HG03342 (cell line): ENCODE measurements around the gene HOXA11.

Experiments
- ATAC-seq: cut with Tn5 transposase; IDR thresholded peaks from one replicate; pipeline ENCODE4 v1.9.1; 2021; ENCODE audit warnings: mild to moderate bottlenecking, moderate library complexity; ENCODE audit not compliant: unreplicated experiment

HOXA11 gene

DNA sequence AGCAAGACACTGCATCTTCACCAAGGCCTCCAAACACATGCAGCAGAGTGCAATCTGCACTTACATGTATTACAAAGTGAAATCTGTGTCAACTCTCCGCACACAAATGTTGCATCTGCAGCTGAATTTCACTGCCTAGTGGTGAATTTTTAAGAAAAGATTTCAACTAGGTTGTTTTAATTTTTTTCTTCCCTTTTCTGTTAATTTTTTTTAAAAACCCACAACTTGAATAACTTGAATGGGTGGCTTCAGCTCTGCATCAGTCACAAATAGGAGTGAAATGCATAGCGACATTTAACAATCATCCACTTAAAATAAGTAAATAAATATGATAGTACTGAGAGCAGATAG is 8.9 kb upstream of the HOXA11 start:
- no peak for ATAC-seq

DNA sequence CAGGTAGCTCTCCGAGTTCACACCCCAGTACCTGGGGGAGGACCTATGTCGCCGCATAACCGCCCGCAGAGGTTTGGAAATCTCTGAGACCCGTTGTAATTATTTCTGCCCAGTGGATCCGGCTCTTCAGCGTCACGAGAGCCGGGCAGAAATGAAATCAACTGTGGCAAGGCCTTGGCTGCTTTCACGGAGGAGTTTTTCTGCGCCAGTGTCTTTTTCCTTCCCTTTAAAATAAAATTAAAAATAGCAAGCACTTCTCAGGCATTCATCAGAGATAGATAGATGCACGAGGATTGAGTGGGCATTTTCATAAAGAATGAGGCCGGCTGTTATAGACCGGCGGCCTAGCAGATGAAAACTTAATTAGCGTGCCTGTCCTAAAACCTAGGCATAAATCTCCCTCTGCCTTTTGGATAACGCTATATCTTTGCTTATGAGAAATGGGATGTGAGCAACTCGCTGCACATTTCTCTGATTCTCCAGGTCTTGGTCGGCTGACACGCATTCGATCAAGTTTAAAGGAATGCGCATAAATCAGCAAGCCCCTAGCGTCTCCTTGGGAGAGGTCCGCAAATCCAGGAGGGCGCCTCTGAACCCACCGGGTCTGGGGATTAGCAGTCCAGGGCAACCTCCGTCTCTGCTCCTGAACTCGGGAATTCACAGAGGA is 8.4 kb upstream of the HOXA11 start:
- no peak for ATAC-seq

DNA sequence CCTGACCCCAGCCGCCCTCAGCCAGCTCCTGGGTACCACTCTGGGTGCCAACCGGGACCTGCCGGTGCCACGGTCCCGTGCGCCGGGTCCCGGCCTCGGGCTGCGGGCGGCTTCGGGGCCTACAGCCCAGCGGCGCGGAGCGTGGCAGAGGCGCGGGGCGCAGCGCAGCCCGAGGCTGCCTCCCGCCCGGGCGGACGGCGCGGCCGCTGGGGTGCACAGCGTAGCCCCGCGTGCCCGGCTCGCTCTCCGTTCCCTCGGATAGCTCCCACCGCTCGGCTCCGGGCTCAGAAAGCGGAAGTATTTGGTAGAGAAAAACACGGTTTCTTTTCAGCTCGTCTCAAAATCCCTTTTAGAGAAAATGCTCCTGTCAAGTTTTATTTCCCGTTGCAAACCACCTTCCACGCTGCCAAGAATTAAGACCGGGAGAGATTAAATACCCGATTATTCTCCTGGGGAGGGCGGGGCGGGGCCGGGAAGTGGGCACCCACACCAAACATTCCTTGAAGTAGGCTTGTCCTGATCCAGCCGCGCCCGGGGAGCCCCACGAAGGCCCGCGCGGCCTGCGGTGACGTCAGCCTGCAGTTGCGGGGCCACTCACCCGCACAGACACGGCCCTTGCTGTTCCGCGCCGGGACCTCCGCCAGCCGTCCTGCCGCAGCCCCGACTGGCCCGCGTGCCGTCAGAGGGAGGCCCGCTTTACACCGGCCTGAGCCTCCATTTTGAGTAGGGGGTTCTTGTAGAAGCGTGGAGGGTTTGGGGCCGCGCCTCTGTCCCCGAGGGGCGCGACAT is 7.7 kb upstream of the HOXA11 start:
- ATAC-seq = no peak

DNA sequence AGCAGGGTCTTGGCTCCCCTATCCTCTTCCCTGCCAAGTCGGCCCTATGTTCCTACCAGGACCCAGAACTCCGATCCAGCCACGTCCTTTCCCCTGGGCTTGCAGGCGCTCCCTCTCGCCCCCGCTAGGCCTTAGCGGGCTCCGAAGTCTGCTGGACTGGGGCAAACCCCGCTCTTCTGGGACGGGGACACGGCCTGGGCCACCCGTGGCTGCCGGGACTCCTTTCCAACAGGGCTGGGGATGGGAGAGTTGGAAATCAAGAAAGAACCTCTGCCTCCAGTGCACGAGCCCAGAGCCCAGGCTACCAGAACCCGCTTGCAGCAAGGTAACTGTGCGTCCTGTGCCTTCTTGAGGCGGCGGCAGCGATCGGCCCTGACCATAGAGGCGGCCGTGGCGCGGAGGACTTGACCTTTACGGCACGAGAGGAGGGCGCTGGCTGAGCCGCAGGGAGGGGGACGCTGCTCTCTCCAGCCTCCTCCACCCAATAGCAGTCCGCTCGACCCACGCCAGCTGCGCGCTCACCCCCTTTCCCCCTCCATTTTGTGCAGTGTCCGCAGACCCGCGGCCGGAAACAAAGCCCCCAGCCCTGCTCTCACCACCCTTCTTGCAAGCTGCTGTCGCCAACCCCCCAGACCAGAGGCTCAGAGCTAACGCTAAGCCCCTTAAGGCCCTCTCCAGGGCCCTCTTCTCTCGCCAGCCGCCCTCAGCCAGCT is 7.0 kb upstream of the HOXA11 start:
- no peak for ATAC-seq

DNA sequence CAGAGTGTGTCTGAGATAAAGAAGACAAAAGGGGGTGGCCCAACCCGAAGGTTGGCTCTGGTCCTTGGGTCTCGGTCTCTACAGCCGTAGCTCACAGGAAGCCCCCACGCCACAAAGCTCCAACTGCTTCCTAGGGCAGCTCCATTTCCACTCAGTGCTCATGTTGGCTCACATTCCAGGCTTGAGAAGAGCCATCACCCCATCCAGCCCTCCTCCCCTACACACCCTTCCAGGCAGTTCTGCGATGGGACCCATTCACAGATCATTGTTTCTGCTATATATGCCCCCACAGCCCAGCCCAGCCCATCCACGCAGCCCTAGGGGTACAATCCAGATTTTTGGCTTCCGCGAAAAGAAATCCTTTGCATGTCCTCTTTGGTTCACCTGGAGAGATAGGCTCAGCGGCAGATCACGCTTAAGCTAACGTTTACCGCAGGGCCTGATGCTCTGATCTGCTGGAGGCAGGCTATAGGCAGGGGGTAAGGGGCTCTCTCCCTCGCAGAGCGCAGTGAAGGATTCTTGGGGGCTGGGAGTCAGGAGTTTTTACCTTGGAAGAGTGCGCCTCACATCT is 6.2 kb upstream of the HOXA11 start:
- ATAC-seq = no peak

DNA sequence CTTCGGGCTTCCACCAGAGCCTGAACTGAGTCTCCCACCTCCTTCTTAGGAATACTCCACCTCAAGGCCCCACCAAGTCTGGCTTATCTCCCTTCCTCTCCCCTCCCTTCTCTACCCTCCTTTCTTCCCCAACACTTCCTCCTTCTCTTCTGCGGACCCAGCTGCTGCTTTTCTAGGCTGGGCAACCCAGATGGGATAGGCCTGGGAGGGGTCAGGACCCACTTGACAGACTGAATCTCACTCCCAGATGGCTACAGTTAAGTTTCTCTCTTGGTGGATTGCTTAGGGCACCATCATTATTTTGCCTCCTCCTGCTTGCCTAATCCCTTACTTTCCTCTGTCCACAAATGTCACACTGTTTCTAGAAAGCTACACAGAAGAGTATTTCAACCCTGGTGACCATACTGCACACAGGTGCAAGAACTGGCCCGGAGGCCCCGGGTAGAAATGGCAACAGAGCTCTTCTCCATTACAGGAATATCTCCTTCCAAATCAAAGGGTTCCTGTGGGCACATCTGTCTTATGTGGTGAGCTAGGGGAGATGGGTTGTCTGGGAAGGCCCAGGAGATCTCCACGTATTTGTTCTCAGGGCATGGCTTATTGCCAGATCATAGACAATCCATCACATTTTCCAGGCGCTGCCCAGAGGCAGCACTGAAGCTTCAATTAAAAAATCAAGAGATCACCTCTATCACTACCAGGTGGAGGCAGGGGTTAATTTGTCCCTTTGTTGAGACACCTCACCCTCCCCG is 5.1 kb upstream of the HOXA11 start:
- no peak for ATAC-seq

DNA sequence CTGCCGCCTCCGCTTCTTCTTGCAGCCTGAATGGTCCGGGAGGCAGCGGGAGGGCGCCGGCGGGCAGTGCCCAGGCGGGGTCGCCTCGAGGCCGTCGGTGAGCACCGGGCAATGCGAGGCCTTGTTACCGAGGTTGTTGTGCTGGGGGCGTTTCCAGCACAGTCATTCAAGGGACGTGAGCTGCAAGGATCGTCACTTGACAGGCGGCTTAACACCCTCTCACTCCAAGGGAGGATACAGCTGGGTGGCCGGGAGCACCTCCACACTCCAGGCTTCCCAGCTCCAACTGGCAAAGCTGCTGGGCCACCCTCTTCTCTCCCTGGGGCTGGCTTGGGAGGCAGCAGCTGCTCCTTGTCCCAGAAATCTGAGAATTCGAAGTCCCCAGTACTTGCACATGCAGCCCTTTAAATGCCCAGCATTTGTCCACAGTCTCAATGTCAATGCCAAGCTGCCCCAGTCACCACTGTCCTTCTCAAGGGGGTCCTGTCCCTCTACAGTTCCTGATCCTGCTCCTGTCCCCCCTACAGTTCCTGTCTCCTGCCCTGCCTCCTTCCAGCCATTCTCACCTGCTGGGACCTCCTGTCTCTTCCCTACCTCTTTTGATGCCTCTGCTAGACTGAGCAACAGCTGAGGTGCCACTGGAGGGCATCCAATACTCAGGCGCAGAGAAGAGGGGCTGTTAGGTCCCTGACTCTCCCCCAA is 4.4 kb upstream of the HOXA11 start:
- no peak for ATAC-seq

DNA sequence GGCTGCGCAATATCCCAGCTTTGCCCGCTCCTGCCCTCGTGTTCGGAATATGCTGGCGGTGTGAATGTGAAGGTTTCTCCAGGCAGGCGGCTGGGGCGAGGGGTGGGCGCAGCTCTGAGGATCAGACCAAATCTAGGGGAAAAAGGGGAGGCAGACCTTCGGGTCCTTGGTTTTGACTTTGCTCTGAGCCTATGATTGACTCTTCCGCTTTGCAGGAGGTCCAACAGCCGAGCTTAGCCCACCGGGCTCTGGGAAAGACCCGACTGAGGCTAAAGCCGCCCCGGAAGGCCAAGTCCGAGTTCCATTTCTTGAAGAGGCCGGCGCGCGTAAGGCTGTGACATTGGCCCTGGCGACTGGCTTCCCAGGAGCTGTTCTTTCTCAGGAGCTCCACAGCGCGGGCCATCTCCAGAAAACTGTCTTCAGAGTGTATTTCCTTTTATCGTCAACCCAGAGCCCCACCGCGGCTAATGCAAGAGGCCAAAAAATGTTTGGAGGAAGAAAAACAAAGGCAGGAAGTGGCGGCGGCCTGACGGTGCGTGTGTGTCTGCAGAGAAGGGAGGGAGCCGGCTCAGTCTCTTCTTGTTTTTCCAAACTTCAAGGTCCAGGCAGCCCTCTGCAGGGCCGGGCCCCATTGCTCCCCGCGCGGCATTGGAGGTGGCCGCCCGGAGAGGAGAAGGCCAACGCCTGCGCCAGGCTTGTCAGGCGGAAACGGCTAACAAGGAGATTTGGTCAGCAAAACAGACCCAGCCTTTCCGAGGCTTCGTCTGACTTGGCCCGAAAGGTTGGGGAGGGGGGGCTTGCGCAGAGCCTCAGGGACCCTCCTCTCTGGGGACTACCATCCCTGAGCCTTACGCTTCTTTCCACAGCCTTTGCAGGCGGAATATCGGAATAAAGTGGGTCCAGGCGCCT is 3.6 kb upstream of the HOXA11 start:
- ATAC-seq = no peak

DNA sequence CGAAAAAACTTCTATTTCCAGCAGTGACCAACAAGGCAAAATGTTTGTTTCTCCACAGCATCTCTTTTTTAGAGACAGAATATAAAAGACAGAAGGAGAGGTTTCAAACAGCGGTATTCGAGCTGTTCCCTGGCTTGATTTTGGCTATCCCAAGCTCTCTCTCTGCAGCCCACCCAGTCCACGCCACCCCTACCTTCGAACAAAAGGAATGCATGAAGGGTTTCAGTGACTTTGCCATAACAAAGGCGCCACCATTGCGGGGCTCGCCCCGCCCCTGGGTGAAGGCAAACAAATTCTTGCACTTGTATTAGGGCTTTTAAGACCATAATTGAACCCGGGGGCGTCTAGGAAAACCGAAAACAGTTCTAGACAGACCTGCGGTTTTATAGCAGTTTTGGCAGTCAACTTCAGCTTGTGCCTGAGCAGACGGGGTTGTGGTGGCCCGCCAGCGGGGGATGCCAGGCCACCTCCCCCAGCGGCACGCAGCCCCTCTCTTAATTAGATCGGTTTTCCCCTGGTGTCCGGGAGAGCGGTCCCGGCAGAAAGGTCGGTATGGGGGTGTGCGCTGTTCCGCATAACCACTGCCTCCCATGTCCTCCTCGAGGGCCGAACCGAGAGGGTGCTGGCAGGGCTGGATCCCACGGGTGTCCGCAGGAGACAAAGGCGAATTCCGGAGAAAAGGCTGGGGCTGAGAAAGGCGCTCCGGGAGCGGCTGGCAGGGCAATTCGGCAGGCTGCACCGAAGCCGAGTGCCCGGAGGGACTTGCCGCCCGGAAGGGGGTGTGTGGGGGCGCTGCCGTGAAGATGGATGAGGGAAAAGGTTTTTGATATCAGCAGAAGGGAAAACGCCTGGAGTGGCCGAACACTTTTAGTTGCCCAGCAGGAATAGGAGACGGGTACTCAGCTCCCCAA is 2.7 kb upstream of the HOXA11 start:
- ATAC-seq = no peak

DNA sequence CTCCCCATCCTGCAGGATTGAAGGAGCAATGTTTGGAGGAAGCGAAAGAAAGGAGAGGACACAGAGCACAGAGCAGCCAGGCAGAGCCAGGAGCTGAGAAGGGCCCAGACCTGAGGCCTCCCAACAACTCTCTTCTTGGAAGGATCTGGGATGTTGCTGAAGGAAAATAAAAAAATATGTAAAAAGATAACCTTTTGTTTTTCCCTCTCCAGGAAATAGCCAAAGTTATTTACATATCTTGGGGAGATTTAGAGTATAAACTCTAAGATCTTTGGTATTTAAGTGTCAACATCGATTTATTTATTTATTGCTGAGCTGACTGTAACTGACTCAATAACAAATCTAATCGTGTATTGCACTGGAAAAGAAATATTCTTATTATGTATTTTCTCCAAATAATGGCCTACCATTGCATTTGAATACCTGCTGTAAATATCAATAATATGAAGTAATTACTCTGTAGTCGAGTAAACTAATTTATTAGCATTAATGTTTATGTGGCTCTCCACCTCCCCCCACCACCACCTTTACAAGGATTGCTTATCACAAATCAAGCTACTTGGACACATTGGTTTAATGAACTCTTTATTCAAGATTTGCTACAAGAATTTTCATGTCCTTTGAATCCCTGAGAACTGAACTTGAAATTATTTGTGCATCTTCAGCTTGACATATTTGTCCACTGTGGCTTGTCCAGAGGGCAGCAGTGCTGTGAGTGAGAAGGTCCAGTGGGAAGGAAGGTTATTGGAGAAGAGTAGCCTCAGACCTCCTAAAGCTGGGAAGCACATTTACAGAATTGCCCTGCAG is 1.8 kb upstream of the HOXA11 start:
- no peak for ATAC-seq

DNA sequence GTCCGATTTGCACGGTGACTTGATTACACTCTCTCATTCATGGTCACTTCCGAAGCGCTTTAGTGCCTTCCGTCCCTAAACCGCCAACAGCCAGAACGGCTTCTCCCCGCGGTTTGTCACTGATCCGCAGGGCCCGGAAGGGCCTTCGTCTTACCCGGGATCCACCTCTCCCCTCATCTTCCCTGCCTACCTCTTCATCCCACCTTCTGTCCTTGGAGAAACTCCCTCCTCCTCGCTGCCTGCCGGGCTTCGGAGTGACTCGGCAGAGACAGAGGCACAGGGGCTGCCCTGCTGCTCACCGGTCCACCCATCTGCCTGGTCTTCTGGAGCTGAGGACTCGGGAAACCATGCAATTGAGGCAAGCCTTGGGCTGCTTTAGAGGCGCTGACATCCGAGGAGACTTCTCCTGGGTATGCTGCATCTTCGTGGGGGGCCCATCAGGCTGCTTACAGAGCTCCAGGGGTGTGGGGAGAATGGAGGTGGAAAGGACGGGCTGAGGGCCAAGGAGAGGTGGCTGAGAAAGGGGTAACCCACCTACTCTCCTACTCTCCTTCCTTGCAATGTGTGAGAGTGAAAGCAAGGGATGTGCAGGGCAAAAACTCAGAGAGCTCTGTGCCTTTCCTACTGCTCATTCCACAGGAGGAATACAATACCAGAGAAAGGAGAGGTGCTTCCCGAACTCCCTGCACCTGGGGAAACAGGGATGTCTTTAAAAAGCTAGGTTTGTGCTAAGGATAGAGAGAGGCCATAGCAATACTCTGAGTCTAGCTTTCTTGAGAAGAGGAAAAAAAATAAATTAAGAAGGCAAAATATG is 1.0 kb upstream of the HOXA11 start:
- ATAC-seq = no peak

DNA sequence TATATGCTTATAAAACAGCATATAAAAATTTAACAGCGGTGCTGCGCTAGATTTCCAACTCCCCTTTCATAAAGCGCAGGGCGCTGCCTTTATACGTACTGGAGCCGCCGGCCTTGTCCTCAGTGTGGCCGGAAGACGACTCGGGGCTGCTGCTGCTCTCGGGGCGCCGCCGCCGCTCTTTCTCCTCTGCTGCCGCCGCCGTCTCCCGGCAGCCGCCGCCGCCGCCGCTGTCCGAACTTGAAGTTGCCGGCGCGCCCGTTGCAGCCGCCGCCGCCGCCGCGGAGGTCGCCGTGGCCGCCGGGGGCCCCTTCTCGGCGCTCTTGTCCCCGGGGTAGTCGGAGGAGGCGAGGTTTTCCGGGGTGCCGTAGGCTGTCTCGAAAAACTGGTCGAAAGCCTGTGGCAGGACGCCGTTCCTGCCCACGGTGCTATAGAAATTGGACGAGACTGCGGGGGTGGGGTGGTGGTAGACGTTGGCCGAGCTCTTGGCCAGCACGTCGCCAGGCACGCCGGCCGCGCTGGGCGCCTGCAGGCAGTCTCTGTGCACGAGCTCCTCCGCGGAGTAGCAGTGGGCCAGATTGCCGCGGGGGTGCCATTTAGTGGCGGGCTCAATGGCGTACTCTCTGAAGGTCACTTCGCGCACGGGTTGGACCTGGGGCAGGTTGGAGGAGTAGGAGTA is 557 bp downstream of the HOXA11 start:
- ATAC-seq = no peak

DNA sequence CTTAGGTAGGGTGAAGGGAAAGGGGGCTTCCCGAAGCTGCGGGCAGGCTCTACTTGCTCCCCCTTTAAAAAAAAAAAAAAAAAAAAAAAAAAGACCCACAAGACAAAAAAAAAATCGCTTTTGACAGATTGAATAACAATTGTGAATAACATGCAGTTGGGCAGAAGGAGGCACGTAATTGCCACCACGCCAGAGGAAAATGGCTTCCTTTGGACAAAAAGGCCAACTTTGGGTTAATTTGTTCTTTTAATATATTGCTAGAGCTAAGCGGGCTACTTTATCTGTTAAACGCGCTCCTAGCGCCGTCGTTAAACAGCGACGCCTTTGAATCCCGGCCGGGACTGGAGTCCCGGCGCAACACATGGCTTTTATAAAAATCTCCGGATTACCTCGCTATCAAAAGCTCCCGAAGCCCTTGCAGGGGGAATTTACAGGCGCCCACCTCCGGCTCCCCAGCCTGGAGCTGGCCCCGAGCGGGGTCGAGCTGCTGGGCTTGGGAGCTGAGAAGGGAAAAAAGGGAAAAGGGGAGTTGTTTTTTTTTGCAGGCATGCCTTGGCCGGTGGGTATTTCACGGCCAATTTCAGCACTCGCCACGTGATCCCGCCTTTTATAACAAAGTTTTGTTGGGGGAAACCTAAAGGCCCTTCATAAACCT is 1.2 kb downstream of the HOXA11 start:
- ATAC-seq = no peak

DNA sequence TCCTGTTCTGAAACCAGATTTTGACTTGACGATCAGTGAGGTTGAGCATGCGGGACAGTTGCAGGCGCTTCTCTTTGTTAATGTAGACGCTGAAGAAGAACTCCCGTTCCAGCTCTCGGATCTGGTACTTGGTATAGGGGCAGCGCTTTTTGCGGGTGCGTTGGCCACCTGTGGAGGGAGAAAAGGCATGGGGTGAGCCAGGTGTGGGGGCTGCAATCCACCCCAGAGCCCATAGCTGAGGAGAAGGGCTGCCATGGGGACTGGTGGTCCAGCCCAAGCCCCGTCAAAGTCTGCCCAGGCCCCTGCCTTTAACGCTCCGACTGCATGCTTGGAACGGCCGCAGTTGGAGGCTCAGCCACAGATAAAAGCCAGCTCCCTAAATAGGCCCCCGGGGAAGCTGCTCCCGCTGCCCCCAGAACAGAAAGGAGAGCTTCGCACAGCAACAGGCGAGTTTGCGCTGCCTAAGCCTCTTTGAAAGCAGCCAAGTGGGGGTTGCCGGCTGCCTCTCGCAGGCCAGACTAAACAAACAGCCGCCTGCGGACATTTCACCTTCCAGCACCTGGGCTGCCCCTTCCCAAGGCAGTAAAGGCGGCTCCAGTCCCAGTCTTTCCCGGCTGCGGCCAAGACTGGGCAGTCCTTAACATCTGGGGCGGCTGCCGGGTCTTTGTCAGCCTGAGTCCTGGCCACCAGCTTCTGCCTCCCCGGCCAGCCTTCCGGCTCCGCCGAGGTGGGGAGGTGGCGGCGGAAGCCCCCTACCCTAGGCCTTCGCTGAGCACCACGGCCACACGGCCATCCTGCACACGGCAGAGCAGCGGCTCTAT is 2.0 kb downstream of the HOXA11 start:
- no peak for ATAC-seq
